NCI-H524 (cell line): ENCODE data around the gene NFIC.
"Not testable (repeated sequence)": the region's sequence is repeated elsewhere in the genome, so short reads cannot be mapped to it uniquely, and the experiment has no call there.

Experiments used
- DNase-seq, 2 experiments: peaks; one replicate each; lab custom pipeline; 2025; lab: John Stamatoyannopoulos, UW

Gene NFIC

GRCh38 chr19:3336680-3337523 is 29.5 kb upstream of the NFIC start:
- peak; percentile 97 to 98 for DNase-seq

DNA sequence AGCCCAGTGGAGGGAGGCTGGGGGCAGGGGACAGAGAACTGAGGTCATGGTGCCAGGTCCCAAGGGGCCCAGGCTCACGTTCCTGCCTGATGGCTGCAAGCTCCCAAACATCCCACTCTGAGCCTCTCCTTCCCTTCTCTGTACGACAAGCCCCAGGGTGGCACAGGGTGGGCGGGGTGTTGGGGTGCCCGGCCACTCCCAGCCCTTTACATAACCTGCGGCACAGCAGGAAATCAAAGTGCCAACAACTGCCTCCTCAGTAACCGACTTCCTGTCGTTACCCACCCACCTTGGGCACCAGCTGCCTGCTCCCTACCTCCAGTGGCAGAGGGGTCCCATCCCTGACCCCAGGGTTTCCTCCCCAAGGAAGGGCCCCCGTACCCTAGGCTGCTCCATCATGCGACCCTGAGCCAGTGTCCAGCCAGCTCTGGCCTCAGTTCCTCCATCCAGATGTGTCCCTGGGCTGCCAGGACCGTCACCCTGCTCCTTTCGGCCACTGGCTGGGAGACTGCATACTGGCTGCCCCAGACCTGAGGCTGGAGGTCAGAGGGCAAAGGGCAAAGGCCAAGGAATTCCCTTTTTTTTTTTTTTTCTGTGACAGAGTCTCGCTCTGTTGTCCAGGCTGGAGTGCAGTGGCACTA is 27.7 kb upstream of the NFIC start:
- DNase-seq = no peak

GRCh38 chr19:3340340-3340739 is 26.0 kb upstream of the NFIC start:
- no peak for DNase-seq

- DNase-seq = no peak
Measured at GRCh38 chr19:3342246-3342645, 24.1 kb upstream of the NFIC start.

- not testable (repeated sequence) for DNase-seq
Measured at GRCh38 chr19:3342962-3343361, 23.4 kb upstream of the NFIC start.

DNA sequence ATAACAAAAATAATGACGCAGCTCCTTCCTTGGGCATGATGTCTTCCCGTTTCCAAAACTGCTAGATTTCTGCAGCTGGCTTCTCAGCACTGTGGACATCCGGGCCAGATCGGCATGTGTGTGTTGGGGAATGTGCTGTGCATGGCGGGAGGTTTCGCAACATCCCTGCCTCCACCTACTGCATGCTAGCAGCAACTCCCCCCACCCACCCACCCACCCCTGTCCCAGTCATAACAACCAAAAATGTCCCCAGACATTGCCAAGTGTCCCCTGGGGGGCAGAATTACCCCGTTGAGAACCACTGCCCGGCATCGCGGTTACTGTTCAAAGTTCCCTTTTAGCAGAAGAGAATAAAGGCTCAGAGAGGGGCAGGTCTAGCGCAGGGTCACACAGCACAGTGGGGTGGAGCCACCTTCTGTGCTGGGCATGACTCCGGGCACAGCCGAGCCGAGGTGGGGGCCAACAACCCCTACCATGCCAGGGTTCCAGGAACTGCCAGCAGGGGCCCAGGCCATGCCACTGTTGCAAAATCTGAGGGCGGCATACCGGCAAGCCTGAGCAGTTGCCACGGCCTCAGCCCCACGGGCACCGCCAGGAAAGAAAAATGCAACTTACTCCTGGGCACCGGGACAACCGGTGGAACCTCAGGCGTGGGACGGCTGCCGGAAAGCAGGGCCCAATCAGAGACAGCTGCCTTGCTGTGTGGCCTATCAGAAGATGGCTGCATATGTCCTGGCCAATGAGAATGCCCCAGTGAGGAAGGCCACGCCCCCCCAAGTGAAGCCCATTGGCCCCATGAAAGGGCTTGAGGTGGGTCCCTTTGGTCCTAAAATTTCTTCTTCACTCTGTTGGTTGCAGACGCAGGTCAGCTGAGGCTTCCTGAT is 22.5 kb upstream of the NFIC start:
- DNase-seq = peak; percentile 88 to 89

DNA sequence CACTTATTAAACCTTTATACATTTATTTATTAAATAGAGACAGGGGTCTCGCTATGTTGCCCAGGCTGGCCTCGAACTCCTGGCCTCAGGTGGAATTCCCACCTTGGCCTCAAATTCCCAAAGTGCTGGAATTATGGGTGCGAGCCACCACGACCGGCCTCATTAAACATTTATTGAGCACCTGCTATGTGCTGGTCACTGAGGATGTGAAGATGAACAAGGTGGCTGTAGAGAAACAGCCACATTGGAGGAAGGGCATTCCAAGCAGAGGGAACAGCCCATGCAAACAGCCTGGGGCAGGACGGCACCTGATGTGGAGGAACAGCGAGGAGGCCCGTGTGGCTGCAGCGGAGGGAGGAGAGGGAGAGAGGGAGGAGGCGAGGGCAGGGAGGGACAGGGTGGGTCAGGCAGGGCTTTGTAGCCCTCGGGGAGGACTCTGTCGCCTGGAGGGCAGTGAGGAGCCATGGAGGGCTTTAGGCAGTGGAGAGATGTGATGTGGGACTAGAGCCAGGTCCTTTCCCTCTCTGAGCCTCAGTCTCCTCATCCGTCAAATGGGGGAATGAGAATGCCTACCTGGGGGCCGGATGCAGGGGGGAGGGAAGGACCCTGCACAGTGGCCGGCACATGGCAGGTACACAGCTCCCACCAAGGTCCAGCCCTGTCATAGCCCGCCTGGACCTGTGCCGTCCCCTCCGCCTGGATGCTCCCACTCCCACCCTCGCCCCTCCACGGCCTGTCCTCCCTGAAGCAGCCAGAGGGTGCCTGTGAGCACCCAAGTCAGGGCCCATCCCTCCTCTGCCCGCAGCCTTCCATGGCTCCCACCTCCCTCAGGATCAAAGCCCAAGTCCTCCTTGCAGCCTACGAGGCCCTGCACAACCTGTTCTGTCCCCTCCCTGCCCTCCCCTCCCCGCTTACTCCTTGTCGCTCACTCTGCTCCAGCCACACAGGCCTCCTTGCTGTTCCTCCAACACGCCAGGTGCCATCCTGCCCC is 21.5 kb upstream of the NFIC start:
- no peak for DNase-seq

DNA sequence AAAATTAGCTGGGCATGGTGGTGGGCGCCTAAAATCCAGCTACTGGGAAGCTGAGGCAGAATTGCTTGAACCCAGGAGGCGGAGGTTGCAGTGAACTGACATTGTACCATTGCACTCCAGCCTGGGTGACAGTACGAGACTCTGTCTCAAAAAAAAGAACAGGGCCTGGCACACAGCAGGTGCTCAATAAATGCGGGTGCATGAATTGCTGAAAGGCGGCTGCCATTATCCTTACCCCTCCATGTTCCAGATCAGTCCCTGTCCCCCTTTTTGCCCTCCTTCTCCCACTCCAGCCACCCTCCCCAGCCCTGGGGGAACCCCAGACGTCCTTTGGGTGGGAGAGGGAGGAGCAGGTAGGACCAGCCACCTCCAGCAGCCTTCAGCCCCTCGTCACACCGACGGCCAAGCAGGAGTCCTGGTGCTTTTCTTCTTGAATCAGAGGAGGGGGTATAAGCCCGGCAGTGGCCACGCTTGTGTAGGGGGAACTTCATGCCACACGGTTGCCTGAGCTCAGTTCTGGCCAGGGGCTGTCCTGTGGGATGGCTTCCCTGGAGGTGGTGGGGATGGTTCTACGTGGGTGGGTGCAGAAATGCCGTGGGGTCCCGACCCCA is 20.4 kb upstream of the NFIC start:
- no peak for DNase-seq

- DNase-seq = peak in 1 of 2 experiments; percentile 57
Measured at GRCh38 chr19:3346677-3347353, 19.6 kb upstream of the NFIC start.

- DNase-seq = no peak
Measured at GRCh38 chr19:3348042-3348441, 18.3 kb upstream of the NFIC start.

- not testable (repeated sequence) for DNase-seq
Measured at GRCh38 chr19:3348469-3348868, 17.9 kb upstream of the NFIC start.

- no peak for DNase-seq
Measured at GRCh38 chr19:3350014-3350663, 16.2 kb upstream of the NFIC start.

DNA sequence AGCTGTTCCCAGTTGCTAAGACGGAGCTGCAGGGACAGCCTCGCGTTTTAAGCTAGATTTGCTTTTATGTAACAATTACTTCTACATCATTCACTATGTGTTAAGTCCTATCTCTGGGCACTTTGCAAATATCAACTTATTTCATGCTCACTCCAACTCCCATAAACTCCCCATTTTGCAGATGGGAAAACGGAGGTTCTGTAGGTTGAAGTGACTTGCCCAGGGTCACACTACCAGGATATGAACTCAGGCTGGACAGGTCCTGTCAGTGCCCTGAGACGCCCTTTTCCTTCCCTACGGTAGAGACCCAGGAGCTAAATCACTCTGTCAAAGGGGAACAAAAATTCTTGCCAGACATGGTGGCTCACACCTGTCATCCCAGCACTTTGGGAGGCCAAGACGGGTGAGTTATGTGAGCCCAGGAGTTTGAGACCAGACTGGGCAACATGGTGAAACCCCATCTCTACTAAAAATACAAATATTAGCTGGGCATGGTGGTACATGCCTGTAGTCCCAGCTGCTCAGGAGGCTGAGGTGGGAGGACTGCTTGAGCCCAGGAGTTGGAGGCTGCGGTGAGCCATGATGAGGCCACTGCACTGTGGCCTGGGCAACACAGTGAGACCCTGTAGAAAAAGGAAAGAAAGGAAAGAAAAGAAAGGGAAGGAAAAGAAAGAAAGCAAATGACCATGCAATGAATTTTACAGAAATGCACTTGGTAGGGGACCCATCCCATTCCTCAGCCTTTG is 14.5 kb upstream of the NFIC start:
- DNase-seq = no peak

DNA sequence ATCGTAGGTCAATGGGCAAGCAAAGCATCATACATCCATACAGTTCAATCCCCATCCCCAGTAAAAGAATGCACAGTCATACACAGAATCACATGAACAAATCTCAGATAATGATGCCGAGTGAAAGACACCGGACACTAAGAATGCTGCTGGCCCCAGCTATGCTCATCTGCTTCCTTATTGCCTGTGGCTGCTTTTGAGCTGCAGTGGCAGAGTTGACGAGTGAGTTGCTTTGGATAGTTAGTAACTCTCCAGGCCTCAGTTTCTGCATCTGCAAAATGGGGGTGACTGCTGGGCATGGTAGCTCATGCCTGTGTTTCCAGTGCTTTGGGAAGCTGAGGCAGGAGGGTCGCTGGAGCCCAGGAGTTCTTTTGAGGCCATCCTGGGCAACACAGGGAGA is 12.9 kb upstream of the NFIC start:
- no peak for DNase-seq

- DNase-seq = no peak
Measured at GRCh38 chr19:3356805-3357204, 9.6 kb upstream of the NFIC start.

DNA sequence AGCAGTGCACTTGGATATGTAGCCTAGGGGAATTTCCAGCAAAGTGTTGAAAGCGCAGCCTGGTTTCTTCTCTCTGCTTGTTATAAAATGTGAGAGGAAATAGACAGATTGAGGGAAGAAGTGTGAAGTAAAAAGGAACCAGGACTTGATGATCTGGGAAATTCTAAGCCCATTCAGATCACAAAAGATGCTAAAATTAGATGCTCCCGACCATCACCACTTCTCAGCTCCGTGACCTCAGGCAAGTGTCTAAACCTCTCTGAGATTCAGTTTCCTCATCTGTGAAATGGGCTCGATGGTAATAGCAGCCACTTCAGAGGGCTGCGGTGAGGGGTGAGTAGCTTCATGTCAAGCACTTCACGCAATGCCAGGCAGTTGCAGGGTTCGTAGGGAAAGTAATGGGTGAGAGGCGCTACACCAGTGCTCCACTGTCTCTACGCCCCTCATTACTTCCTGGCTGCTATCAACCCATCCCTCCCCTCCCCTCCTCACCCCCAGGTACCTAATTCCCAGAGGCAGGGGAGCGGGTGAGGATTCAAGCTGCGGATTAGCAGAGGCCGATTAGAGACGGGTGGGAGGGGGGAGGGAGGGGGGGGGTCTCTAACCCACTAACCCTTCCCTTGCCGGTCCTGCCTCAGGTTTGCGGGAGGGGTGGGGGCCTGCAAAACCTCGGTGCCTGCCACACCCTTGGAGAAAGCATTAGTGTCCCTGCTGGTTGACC is 9.0 kb upstream of the NFIC start:
- DNase-seq = peak in 1 of 2 experiments; percentile 71

DNA sequence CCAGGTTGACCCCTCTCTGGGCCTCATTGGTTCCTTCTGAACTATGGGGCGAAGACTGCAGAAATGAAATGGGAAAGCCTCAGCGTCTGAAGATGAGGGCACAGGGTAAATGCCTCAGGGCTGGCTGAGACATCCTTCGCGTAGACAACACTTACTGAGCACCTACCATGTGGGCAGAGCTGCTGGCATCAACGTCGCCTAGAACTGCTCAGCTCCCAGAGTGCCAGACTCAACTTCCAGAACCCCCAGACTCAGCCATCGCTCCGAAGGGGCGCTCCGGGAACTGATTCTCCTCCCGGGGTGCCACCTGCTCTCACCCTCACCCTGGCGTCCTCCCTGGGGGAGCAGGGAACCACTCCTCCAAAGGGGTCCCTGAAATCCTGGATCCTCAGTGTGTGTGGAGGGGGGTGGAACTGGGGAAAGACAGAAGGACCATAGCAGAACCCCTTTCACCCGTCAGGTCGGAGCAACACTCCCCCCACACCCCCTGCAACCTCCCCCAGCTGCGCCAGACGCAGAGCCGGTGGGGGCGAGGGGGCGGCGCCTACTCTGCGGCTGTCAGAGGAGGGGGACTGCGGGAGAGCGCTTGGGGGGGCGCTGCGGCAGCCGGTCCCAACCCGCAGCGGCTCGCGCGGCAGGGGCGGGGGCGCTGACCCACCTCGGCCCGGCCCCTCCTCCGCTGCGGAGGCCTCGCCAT is 8.2 kb upstream of the NFIC start:
- DNase-seq = peak; percentile 58 to 68

DNA sequence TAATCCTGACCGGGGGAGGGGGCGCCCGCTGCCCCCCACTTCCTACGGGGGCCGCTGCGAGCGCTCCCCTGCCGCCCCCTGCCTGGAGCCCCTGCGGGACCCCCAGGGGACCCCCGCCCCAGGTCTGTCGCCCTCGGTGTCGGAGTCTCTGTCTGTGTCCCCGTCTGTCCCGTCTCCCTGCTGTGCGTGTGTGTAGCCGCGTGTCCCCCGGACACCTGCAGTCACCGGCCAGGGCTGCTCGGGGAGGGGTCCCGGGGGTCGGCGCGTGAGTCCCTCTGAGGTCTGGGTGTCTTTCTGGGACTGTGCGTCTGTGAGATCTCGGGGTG is 7.7 kb upstream of the NFIC start:
- DNase-seq = no peak
